Neural progenitor cell (in vitro differentiated cells): ENCODE data around the gene NEAT1. TPM values are rescaled to one million over a fixed set of nuclear protein-coding genes. Genes with fewer than 3 reads are reported as not detected.

Experiments used
- DNase-seq: peaks from one replicate; pipeline ENCODE4 v3.0.0-alpha.2; 2016; ENCODE audit warnings: low spot score
- H2AFZ ChIP-seq: fragments of 200-600 bp; sonication (generic); replicated peaks from 2 replicates; pipeline ENCODE4 v1.6.1; 2016; ENCODE audit warnings: antibody characterized with exemption
- H3F3A ChIP-seq: fragments of 200-600 bp; sonication (generic); 2 replicates; pipeline ENCODE4 v1.6.1; 2016; ENCODE audit warnings: antibody characterized with exemption, low read depth
- H3K27ac ChIP-seq: fragments of 200-600 bp; sonication (generic); 2 replicates; pipeline ENCODE4 v1.5.1; 2016; ENCODE audit warnings: mild to moderate bottlenecking
- H3K27me3 ChIP-seq: fragments of 200-600 bp; sonication (generic); 2 replicates; pipeline ENCODE4 v1.6.1; 2016; ENCODE audit warnings: mild to moderate bottlenecking, moderate library complexity
- H3K36me3 ChIP-seq: fragments of 200-600 bp; sonication (generic); 2 replicates; pipeline ENCODE4 v1.5.1; 2016
- H3K4me1 ChIP-seq: fragments of 200-600 bp; sonication (generic); 2 replicates; pipeline ENCODE4 v1.6.1; 2016; ENCODE audit warnings: mixed run types
- H3K4me2 ChIP-seq: fragments of 200-600 bp; sonication (generic); 2 replicates; pipeline ENCODE4 v1.6.1; 2016
- H3K4me3 ChIP-seq: fragments of 200-600 bp; sonication (generic); 2 replicates; pipeline ENCODE4 v1.5.1; 2016
- H3K79me2 ChIP-seq: fragments of 200-600 bp; sonication (generic); 2 replicates; pipeline ENCODE4 v1.6.1; 2016; ENCODE audit warnings: low read depth
- H3K9ac ChIP-seq: fragments of 200-600 bp; sonication (generic); 2 replicates; pipeline ENCODE4 v1.6.1; 2016
- H3K9me3 ChIP-seq: fragments of 200-600 bp; sonication (generic); 2 replicates; pipeline ENCODE4 v1.5.1; 2016; ENCODE audit warnings: low read depth
- H4K20me1 ChIP-seq: fragments of 200-600 bp; sonication (generic); 2 replicates; pipeline ENCODE4 v1.6.1; 2016; ENCODE audit warnings: low read depth
- H3K27ac Mint-ChIP-seq: 3 replicates; pipeline ENCODE4 v1.8.0; 2021; ENCODE audit warnings: mixed read lengths
- H3K27me3 Mint-ChIP-seq: 2 replicates; pipeline ENCODE4 v1.8.0; 2022; ENCODE audit warnings: low read depth, mild to moderate bottlenecking, inconsistent platforms, moderate library complexity, mixed read lengths; ENCODE audit not compliant: insufficient read depth
- H3K36me3 Mint-ChIP-seq: 3 replicates; pipeline ENCODE4 v1.8.0; 2021; ENCODE audit warnings: mixed read lengths
- H3K4me1 Mint-ChIP-seq: 3 replicates; pipeline ENCODE4 v1.8.0; 2021; ENCODE audit warnings: mixed read lengths
- H3K4me3 Mint-ChIP-seq: 3 replicates; pipeline ENCODE4 v1.8.0; 2021; ENCODE audit warnings: mild to moderate bottlenecking, moderate library complexity, mixed read lengths
- H3K9me3 Mint-ChIP-seq: 3 replicates; pipeline ENCODE4 v1.8.0; 2020; ENCODE audit warnings: mixed read lengths
- CTCF ChIP-seq: fragments of 200-600 bp; sonication (generic); IDR thresholded peaks from 2 replicates; pipeline ENCODE4 v1.5.1; 2017; ENCODE audit warnings: antibody characterized with exemption, mild to moderate bottlenecking
- EZH2 ChIP-seq: fragments of 200-600 bp; sonication (generic); IDR thresholded peaks from 2 replicates; pipeline ENCODE4 v1.6.1; 2017; ENCODE audit warnings: antibody characterized with exemption, mild to moderate bottlenecking, moderate library complexity
- EZH2phosphoT487 ChIP-seq: fragments of 200-600 bp; sonication (generic); IDR thresholded peaks from 2 replicates; pipeline ENCODE4 v1.6.1; 2017; ENCODE audit warnings: antibody characterized with exemption
- total RNA-seq: library from RNA; depleted of rRNA; stranded (reverse); fragments of >200 nt; gene quantifications from 2 replicates; pipeline ENCODE4 v1.2.3, GENCODE V29; 2015; ENCODE audit warnings: low replicate concordance

The NEAT1 gene
- total RNA-seq, 1 donor from 2014 or later, result 4.0 TPM

GRCh38 chr11:65393513-65394079 lies 29.0 kb upstream of the NEAT1 start:
- H3K9me3 ChIP-seq, result no peaks in the 10 kb centered on the region
- peaks cover 10% of the 10 kb centered on the region for H3K4me1 ChIP-seq
- Mint-ChIP-seq H3K36me3 (peaks cover 5% of the 10 kb centered on the region), H3K4me1 (peaks cover 11% of the 10 kb centered on the region), H3K4me3 (no peak overlapping the region), H3K27me3 (peaks cover 7% of the 10 kb centered on the region), H3K27ac (no peak overlapping the region), H3K9me3 (no peaks in the 10 kb centered on the region)
- no peaks in the 10 kb centered on the region for H3K79me2 ChIP-seq
- TF ChIP-seq EZH2phosphoT487, result no peak
- no peak for TF ChIP-seq CTCF
- TF ChIP-seq EZH2, result no peak
- H4K20me1 ChIP-seq, result peaks cover 4% of the 10 kb centered on the region
- no peak for DNase-seq
- no peak overlapping the region for H2AFZ ChIP-seq
- no peak overlapping the region for H3K4me3 ChIP-seq
- no peak overlapping the region for H3K9ac ChIP-seq
- no peaks in the 10 kb centered on the region for H3F3A ChIP-seq
- H3K36me3 ChIP-seq, result no peaks in the 10 kb centered on the region
- H3K27ac ChIP-seq, result no peak overlapping the region
- H3K27me3 ChIP-seq, result no peaks in the 10 kb centered on the region
- H3K4me2 ChIP-seq, result no peak overlapping the region

GRCh38 chr11:65394125-65394536 lies 28.5 kb upstream of the NEAT1 start:
- Mint-ChIP-seq H3K4me1 (peaks cover 9% of the 10 kb centered on the region), H3K4me3 (no peak overlapping the region), H3K27ac (no peak overlapping the region), H3K36me3 (peaks cover 5% of the 10 kb centered on the region), H3K9me3 (no peaks in the 10 kb centered on the region), H3K27me3 (peaks cover 9% of the 10 kb centered on the region)
- H3K79me2 ChIP-seq, result no peaks in the 10 kb centered on the region
- no peaks in the 10 kb centered on the region for H3K27me3 ChIP-seq
- DNase-seq, result no peak
- no peak overlapping the region for H2AFZ ChIP-seq
- no peak overlapping the region for H3K9ac ChIP-seq
- peaks cover 4% of the 10 kb centered on the region for H4K20me1 ChIP-seq
- H3K4me2 ChIP-seq, result no peak overlapping the region
- no peak overlapping the region for H3K27ac ChIP-seq
- H3K4me1 ChIP-seq, result peaks cover 10% of the 10 kb centered on the region
- H3K36me3 ChIP-seq, result no peaks in the 10 kb centered on the region
- H3K4me3 ChIP-seq, result no peak overlapping the region
- no peaks in the 10 kb centered on the region for H3K9me3 ChIP-seq
- no peaks in the 10 kb centered on the region for H3F3A ChIP-seq
- TF ChIP-seq CTCF (no peak), EZH2phosphoT487 (no peak), EZH2 (no peak)

- Mint-ChIP-seq H3K27ac (no peak overlapping the region), H3K4me3 (no peak overlapping the region), H3K36me3 (peaks cover 5% of the 10 kb centered on the region), H3K4me1 (peaks cover 2% of the 10 kb centered on the region), H3K9me3 (no peaks in the 10 kb centered on the region), H3K27me3 (peaks cover 9% of the 10 kb centered on the region)
- no peaks in the 10 kb centered on the region for H3K36me3 ChIP-seq
- H3K27ac ChIP-seq, result no peak overlapping the region
- H3K9ac ChIP-seq, result no peak overlapping the region
- peaks cover 4% of the 10 kb centered on the region for H4K20me1 ChIP-seq
- no peaks in the 10 kb centered on the region for H3K9me3 ChIP-seq
- H3F3A ChIP-seq, result no peaks in the 10 kb centered on the region
- TF ChIP-seq EZH2 (no peak), EZH2phosphoT487 (no peak), CTCF (no peak)
- H3K79me2 ChIP-seq, result no peaks in the 10 kb centered on the region
- no peak for DNase-seq
- H3K4me3 ChIP-seq, result no peak overlapping the region
- no peaks in the 10 kb centered on the region for H3K27me3 ChIP-seq
- H2AFZ ChIP-seq, result no peak overlapping the region
- peaks cover 1% of the 10 kb centered on the region for H3K4me1 ChIP-seq
- no peak overlapping the region for H3K4me2 ChIP-seq
Measured at GRCh38 chr11:65395961-65396530, 26.6 kb upstream of the NEAT1 start.
